ENCODE measurements around the gene SH3TC1. TPM values are rescaled to one million over a fixed set of nuclear protein-coding genes. Genes with fewer than 3 reads are reported as not detected.
A peak's percentile ranks its signal among the peaks of the same experiment; 100 is the strongest.

SH3TC1 gene
- total and polyA plus RNA-seq, 4 experiments from 2014 or later: 7.9 to 41.3 (median 25.7) TPM

DNA sequence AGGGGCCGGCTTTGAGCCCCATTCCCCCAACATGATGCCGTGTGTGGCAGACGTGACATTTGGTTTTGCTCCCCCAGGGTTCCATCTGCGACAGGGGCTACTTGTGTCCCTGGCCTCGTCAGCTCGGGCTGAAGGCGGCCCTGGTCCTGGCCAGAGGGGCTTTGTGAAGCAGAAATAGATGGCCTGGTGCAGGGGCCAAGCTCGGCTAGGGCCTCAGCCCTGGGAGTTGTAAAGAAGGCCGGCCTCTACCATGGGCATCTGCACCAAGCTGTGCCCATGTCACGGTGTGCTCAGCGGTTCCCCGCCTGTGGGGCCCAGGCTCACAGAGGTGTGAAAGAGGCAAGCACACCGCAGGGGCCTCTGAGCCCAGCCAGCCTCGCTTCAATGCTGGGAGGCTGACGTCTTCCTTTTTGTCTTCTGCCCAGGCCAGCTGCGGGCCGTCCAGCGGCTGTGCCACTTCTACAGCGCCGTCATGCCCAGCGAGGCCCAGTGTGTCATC lies 32.5 kb downstream of the SH3TC1 start:
- peaks cover 13 to 27% (median 24%) of the 10 kb centered on the region in 4 donors for H3K4me1 Mint-ChIP-seq
- no peaks in the 10 kb centered on the region for H3K27me3 Mint-ChIP-seq
- DNase-seq: peak in 1 of 5 donors; percentile 6
- CTCF ChIA-PET (ENCODE audit: partially characterized antibody): interaction anchor here (0.9 to 1.5 kb wide), 2 partner anchors 10 to 172 kb away, joined by 3 to 5 read pairs; no protein-coding TSS in a partner anchor
- H3K36me3 Mint-ChIP-seq: peaks cover 0 to 15% of the 10 kb centered on the region in 2 donors
- intact Hi-C loops (cut with micrococcal nuclease): no loop called here
- no peaks in the 10 kb centered on the region for H3K27me3 ChIP-seq (ENCODE audit: insufficient read depth, low read length)
- POLR2A ChIA-PET (ENCODE audit: partially characterized antibody): no interaction called here
- H3K9me3 Mint-ChIP-seq: no peaks in the 10 kb centered on the region
- H3K36me3 ChIP-seq (ENCODE audit: insufficient read depth, low read length): peaks cover 15% of the 10 kb centered on the region
- no peak overlapping the region for H3K27ac Mint-ChIP-seq
- no peaks in the 10 kb centered on the region for H3K9me3 ChIP-seq (ENCODE audit: control insufficient read depth in 1 of 2, low read length in 2 of 2)
- H3K4me3 ChIP-seq (ENCODE audit: low read length in 2 of 2): no peak overlapping the region
- H3K4me1 ChIP-seq (ENCODE audit: insufficient read depth, low read length): peaks cover 31% of the 10 kb centered on the region
- no peak overlapping the region for H3K27ac ChIP-seq (ENCODE audit: low read depth, low read length)
- H3K4me3 Mint-ChIP-seq: no peak overlapping the region

DNA sequence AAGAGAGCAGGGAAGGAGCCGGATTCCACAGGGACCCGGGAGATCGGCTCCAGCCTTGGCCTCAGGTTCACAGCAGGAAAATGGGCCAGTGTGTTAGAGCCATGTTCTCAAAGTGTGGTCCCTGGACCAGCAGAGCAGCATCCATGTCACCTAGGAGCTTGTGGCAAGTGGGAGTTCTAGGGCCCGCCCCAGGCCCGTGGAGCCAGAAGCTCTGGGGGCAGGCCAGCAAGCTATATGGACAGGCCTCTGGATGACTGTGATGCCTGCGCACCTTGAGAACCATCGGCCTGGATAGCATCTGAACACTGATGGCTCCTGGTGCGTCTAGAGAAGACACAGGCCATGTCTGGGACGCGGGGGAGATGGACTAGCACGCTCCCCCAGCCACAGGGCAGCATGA lies 33.7 kb downstream of the SH3TC1 start:
- H3K4me1 ChIP-seq (ENCODE audit: insufficient read depth, low read length): peaks cover 23% of the 10 kb centered on the region
- ChIA-PET POLR2A (ENCODE audit: partially characterized antibody) (no interaction called here), CTCF (ENCODE audit: partially characterized antibody) (interaction anchor here (0.9 to 1.5 kb wide), 2 partner anchors 9 to 171 kb away, joined by 3 to 5 read pairs; no protein-coding TSS in a partner anchor)
- no peak overlapping the region for H3K4me3 ChIP-seq (ENCODE audit: low read length in 2 of 2)
- H3K9me3 Mint-ChIP-seq: no peaks in the 10 kb centered on the region
- H3K36me3 ChIP-seq (ENCODE audit: insufficient read depth, low read length): peaks cover 15% of the 10 kb centered on the region
- no peak overlapping the region for H3K27ac Mint-ChIP-seq
- H3K27me3 ChIP-seq (ENCODE audit: insufficient read depth, low read length): no peaks in the 10 kb centered on the region
- no peak overlapping the region for H3K27ac ChIP-seq (ENCODE audit: low read depth, low read length)
- no peaks in the 10 kb centered on the region for H3K27me3 Mint-ChIP-seq
- intact Hi-C loops (cut with micrococcal nuclease): no loop called here
- peak in 1 of 5 donors; percentile 4 for DNase-seq
- no peaks in the 10 kb centered on the region for H3K9me3 ChIP-seq (ENCODE audit: control insufficient read depth in 1 of 2, low read length in 2 of 2)
- peaks cover 13 to 24% (median 22%) of the 10 kb centered on the region in 4 donors for H3K4me1 Mint-ChIP-seq
- H3K36me3 Mint-ChIP-seq: peaks cover 0 to 15% of the 10 kb centered on the region in 2 donors
- no peak overlapping the region for H3K4me3 Mint-ChIP-seq

DNA sequence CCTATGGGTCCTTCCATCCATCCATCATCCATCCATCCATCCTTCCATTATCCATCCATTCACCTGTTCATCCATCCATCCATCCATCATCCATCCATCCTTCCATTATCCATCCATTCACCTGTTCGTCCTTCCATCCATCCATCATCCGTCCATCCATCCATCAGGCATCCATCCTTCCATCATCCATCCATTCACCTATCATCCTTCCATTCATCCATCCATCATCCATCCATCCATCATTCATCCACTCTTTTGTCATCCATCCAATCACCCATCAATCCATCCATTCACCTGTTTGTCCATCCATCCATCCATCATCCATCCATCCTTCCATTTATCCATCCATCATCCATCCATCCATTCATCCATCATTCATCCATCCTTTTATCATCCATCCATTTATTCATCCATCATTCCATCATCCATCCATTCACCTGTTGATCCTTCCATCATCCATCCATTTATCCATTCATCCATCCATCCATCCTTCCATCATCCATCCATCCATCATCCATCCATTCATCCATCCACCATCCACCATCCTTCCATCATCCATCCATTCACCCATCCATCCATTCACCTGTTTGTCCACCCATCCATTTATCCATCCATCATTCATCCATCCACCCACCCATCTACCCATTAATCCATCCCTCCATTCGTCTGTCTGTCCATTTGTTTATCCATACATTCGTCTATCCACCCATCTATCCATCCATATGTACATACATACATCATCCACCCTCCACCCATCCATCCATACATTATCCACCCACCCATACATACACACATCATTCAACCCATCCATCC lies 34.8 kb downstream of the SH3TC1 start:
- no peaks in the 10 kb centered on the region for H3K9me3 Mint-ChIP-seq
- Histone ChIP-seq H3K27me3 (ENCODE audit: insufficient read depth, low read length) (no peaks in the 10 kb centered on the region), H3K9me3 (ENCODE audit: control insufficient read depth in 1 of 2, low read length in 2 of 2) (no peaks in the 10 kb centered on the region), H3K36me3 (ENCODE audit: insufficient read depth, low read length) (peaks cover 15% of the 10 kb centered on the region), H3K4me1 (ENCODE audit: insufficient read depth, low read length) (peaks cover 12% of the 10 kb centered on the region), H3K4me3 (ENCODE audit: low read length in 2 of 2) (no peak overlapping the region), H3K27ac (ENCODE audit: low read depth, low read length) (no peak overlapping the region)
- peaks cover 0 to 14% of the 10 kb centered on the region in 2 donors for H3K36me3 Mint-ChIP-seq
- ChIA-PET CTCF (ENCODE audit: partially characterized antibody) (no interaction called here), POLR2A (ENCODE audit: partially characterized antibody) (no interaction called here)
- H3K4me3 Mint-ChIP-seq: no peak overlapping the region
- intact Hi-C loops (cut with micrococcal nuclease): no loop called here
- H3K27me3 Mint-ChIP-seq: no peaks in the 10 kb centered on the region
- H3K27ac Mint-ChIP-seq: no peak overlapping the region
- peak in 1 of 5 donors; percentile 7 for DNase-seq
- H3K4me1 Mint-ChIP-seq: peaks cover 10 to 16% (median 12%) of the 10 kb centered on the region in 4 donors

DNA sequence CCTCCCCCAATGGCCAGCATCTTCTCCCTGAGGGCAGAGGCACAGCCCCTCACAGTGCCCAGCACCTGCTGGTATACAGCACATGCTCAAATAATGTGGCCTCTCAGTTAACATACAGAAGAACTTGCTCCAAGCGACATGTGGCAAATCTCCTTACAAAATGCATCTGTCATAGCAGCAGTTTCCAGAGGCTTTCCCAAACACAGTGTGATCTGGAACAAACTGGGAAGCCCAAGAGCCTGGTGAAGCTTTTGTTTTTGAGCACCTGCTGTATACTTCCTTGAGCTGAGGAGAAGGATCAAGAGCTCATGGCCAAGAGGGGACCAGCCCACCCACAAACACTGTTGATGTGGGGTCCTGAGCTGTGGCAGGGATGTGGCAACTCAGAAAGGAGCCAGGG lies 35.6 kb downstream of the SH3TC1 start:
- peaks cover 20% of the 10 kb centered on the region for H3K36me3 ChIP-seq (ENCODE audit: insufficient read depth, low read length)
- no peaks in the 10 kb centered on the region for H3K27me3 Mint-ChIP-seq
- H3K4me1 ChIP-seq (ENCODE audit: insufficient read depth, low read length): peaks cover 4% of the 10 kb centered on the region
- H3K27ac ChIP-seq (ENCODE audit: low read depth, low read length): no peak overlapping the region
- H3K27me3 ChIP-seq (ENCODE audit: insufficient read depth, low read length): no peaks in the 10 kb centered on the region
- peak in 1 of 5 donors; percentile 12 for DNase-seq
- H3K36me3 Mint-ChIP-seq: peaks cover 0 to 16% of the 10 kb centered on the region in 2 donors
- peaks cover 8 to 13% (median 10%) of the 10 kb centered on the region in 4 donors for H3K4me1 Mint-ChIP-seq
- intact Hi-C loops (cut with micrococcal nuclease): no loop called here
- peak overlapping the region in 1 of 8 donors; percentile 52 for H3K4me3 Mint-ChIP-seq
- H3K4me3 ChIP-seq (ENCODE audit: low read length in 2 of 2): no peak overlapping the region
- H3K27ac Mint-ChIP-seq: peak overlapping the region in 2 of 7 donors; percentile 21 to 65
- H3K9me3 Mint-ChIP-seq: no peaks in the 10 kb centered on the region
- ChIA-PET CTCF (ENCODE audit: partially characterized antibody) (no interaction called here), POLR2A (ENCODE audit: partially characterized antibody) (no interaction called here)
- H3K9me3 ChIP-seq (ENCODE audit: control insufficient read depth in 1 of 2, low read length in 2 of 2): no peaks in the 10 kb centered on the region

DNA sequence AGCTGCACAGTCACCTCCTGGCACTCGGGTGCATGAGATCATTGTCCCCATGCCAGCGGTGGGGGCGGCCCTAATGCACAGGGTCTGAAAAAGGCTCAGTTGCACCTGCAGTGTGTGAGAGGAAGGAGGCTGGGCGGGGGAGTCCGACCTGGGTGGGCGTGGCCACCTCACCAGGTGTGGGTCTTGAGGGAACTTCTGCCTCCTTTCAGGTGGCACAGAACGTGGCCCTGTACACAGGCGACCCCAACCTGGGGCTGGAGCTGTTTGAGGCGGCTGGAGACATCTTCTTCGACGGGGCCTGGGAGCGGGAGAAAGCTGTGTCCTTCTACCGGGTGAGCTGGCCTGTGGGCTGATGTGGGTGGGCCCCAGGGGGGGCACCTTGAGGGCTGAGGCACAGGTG lies 36.1 kb downstream of the SH3TC1 start:
- Histone ChIP-seq H3K4me3 (ENCODE audit: low read length in 2 of 2) (no peak overlapping the region), H3K36me3 (ENCODE audit: insufficient read depth, low read length) (peaks cover 20% of the 10 kb centered on the region), H3K9me3 (ENCODE audit: control insufficient read depth in 1 of 2, low read length in 2 of 2) (no peaks in the 10 kb centered on the region), H3K27me3 (ENCODE audit: insufficient read depth, low read length) (no peaks in the 10 kb centered on the region), H3K4me1 (ENCODE audit: insufficient read depth, low read length) (peaks cover 4% of the 10 kb centered on the region), H3K27ac (ENCODE audit: low read depth, low read length) (no peak overlapping the region)
- Mint-ChIP-seq H3K4me1 (peaks cover 7 to 12% (median 10%) of the 10 kb centered on the region in 4 donors), H3K27ac (peak overlapping the region in 2 of 7 donors; percentile 42 to 65), H3K36me3 (peaks cover 0 to 16% of the 10 kb centered on the region in 2 donors), H3K27me3 (no peaks in the 10 kb centered on the region), H3K9me3 (no peaks in the 10 kb centered on the region), H3K4me3 (no peak overlapping the region)
- peak in 1 of 5 donors; percentile 3 for DNase-seq
- intact Hi-C loops (cut with micrococcal nuclease): no loop called here
- ChIA-PET POLR2A (ENCODE audit: partially characterized antibody) (no interaction called here), CTCF (ENCODE audit: partially characterized antibody) (interaction anchor here (2.1 kb wide), 1 partner anchor 58 kb away, joined by 7 read pairs; no protein-coding TSS in a partner anchor)

DNA sequence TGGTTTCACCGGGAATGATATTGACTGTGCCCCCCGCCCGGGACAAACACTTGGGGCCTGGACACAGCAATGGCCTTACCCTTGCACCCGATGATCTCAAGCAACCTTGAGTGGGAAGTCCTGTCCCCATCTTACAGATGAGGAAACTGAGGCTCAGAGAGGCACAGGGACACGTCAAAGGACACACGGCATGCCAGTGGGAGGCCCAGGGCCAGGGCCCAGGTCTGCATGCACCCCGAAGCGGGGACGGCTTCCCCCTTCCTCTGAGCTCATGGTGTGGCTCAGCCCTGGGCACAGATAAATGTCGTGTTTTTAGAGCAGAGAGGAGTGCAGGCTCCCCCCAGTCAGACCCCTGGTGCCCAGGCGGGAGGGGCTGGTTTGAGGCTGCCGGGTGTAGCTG lies 36.6 kb downstream of the SH3TC1 start:
- no peaks in the 10 kb centered on the region for H3K27me3 Mint-ChIP-seq
- no peak overlapping the region for H3K27ac Mint-ChIP-seq
- Histone ChIP-seq H3K4me1 (ENCODE audit: insufficient read depth, low read length) (peaks cover 4% of the 10 kb centered on the region), H3K27ac (ENCODE audit: low read depth, low read length) (no peak overlapping the region), H3K36me3 (ENCODE audit: insufficient read depth, low read length) (peaks cover 20% of the 10 kb centered on the region), H3K4me3 (ENCODE audit: low read length in 2 of 2) (no peak overlapping the region), H3K27me3 (ENCODE audit: insufficient read depth, low read length) (no peaks in the 10 kb centered on the region), H3K9me3 (ENCODE audit: control insufficient read depth in 1 of 2, low read length in 2 of 2) (no peaks in the 10 kb centered on the region)
- H3K9me3 Mint-ChIP-seq: no peaks in the 10 kb centered on the region
- H3K4me3 Mint-ChIP-seq: no peak overlapping the region
- ChIA-PET CTCF (ENCODE audit: partially characterized antibody) (interaction anchor here (2.1 kb wide), 1 partner anchor 59 kb away, joined by 7 read pairs; no protein-coding TSS in a partner anchor), POLR2A (ENCODE audit: partially characterized antibody) (no interaction called here)
- peaks cover 4 to 9% (median 5%) of the 10 kb centered on the region in 4 donors for H3K4me1 Mint-ChIP-seq
- H3K36me3 Mint-ChIP-seq: peaks cover 0 to 16% of the 10 kb centered on the region in 2 donors
- DNase-seq: peak in 1 of 5 donors; percentile 24
- intact Hi-C loops (cut with micrococcal nuclease): no loop called here

DNA sequence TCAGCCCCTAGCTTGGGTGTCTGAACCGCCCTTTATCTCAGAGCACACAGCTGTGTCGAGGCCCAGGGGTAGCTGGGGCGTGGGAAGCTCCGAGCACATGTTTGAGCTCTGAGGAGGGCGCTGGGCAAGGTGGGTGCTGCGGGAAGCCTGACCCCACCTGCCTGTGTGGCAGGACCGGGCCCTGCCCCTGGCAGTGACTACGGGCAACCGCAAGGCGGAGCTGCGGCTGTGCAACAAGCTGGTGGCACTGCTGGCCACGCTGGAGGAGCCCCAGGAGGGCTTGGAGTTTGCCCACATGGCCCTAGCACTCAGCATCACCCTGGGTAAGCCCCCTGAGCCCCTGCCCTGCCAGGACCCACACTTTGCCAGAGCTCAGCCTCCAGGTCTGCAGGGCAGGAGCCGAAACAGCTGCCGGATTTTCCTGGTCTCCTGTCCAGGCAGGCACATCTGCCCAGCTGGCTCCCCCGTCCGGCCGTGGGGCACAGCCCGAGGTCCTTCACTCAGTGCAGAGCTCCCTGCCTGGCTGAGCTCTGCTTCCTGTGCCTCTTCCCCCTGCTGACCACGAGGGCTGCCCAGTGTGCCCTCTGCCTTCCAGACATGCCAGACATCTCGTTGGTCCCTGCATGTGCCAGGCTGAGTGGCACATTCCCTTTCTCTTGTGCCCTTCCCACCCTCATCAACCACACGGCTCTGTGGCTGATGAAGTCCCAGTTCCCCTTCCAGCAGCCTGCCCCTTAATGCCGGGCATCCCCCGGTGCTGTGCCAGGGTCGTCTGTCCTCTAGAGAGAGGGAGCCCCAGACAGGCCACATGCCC lies 37.2 kb downstream of the SH3TC1 start:
- no peaks in the 10 kb centered on the region for H3K9me3 ChIP-seq (ENCODE audit: control insufficient read depth in 1 of 2, low read length in 2 of 2)
- H3K27ac ChIP-seq (ENCODE audit: low read depth, low read length): no peak overlapping the region
- intact Hi-C loops (cut with micrococcal nuclease): no loop called here
- H3K4me1 Mint-ChIP-seq: peaks cover 4 to 6% (median 5%) of the 10 kb centered on the region in 4 donors
- ChIA-PET POLR2A (ENCODE audit: partially characterized antibody) (no interaction called here), CTCF (ENCODE audit: partially characterized antibody) (interaction anchor here (2.1 kb wide), 1 partner anchor 60 kb away, joined by 7 read pairs; no protein-coding TSS in a partner anchor)
- H3K4me1 ChIP-seq (ENCODE audit: insufficient read depth, low read length): peaks cover 4% of the 10 kb centered on the region
- DNase-seq: peak in 1 of 5 donors; percentile 11
- peak overlapping the region in 2 of 7 donors; percentile 38 to 57 for H3K27ac Mint-ChIP-seq
- H3K4me3 ChIP-seq (ENCODE audit: low read length in 2 of 2): no peak overlapping the region
- H3K4me3 Mint-ChIP-seq: no peak overlapping the region
- no peaks in the 10 kb centered on the region for H3K27me3 Mint-ChIP-seq
- no peaks in the 10 kb centered on the region for H3K27me3 ChIP-seq (ENCODE audit: insufficient read depth, low read length)
- H3K36me3 ChIP-seq (ENCODE audit: insufficient read depth, low read length): peaks cover 20% of the 10 kb centered on the region
- H3K36me3 Mint-ChIP-seq: peaks cover 0 to 17% of the 10 kb centered on the region in 2 donors
- no peaks in the 10 kb centered on the region for H3K9me3 Mint-ChIP-seq
